HG03520 (cell line): ENCODE results near the gene KNTC1.
"Not testable (repeated sequence)": the region's sequence is repeated elsewhere in the genome, so short reads cannot be mapped to it uniquely, and the experiment has no call there.

Experiments
- ATAC-seq: cut with Tn5 transposase; IDR thresholded peaks from one replicate; pipeline ENCODE4 v1.9.1; 2021; ENCODE audit warnings: mild to moderate bottlenecking, moderate library complexity; ENCODE audit not compliant: unreplicated experiment

The KNTC1 gene

GRCh38 chr12:122506393-122506938 lies 20.6 kb upstream of the KNTC1 start:
- ATAC-seq, result no peak

GRCh38 chr12:122508163-122508562 lies 18.9 kb upstream of the KNTC1 start:
- no peak for ATAC-seq

- ATAC-seq, result not testable (repeated sequence)
Observed at GRCh38 chr12:122513028-122513427, 14.0 kb upstream of the KNTC1 start.

- ATAC-seq, result no peak
Observed at GRCh38 chr12:122513660-122514059, 13.4 kb upstream of the KNTC1 start.

GRCh38 chr12:122515275-122515674 lies 11.8 kb upstream of the KNTC1 start:
- no peak for ATAC-seq

- no peak for ATAC-seq
Observed at GRCh38 chr12:122516544-122517361, 10.3 kb upstream of the KNTC1 start.

- ATAC-seq, result no peak
Observed at GRCh38 chr12:122517877-122518276, 9.2 kb upstream of the KNTC1 start.

- ATAC-seq, result no peak
Observed at GRCh38 chr12:122518908-122519307, 8.1 kb upstream of the KNTC1 start.

- ATAC-seq, result no peak
Observed at GRCh38 chr12:122519418-122519817, 7.6 kb upstream of the KNTC1 start.

- ATAC-seq, result no peak
Observed at GRCh38 chr12:122520676-122521075, 6.4 kb upstream of the KNTC1 start.

GRCh38 chr12:122523280-122523679 lies 3.8 kb upstream of the KNTC1 start:
- no peak for ATAC-seq

GRCh38 chr12:122523846-122524718 lies 3.0 kb upstream of the KNTC1 start:
- ATAC-seq, result no peak

- no peak for ATAC-seq
Observed at GRCh38 chr12:122527478-122527944, 462 bp downstream of the KNTC1 start.

- ATAC-seq, result no peak
Observed at GRCh38 chr12:122528582-122528981, 1.5 kb downstream of the KNTC1 start.

- no peak for ATAC-seq
Observed at GRCh38 chr12:122528992-122529391, 1.9 kb downstream of the KNTC1 start.

- no peak for ATAC-seq
Observed at GRCh38 chr12:122533856-122534255, 6.8 kb downstream of the KNTC1 start.

- no peak for ATAC-seq
Observed at GRCh38 chr12:122537021-122537420, 10.0 kb downstream of the KNTC1 start.

GRCh38 chr12:122538496-122538895 lies 11.4 kb downstream of the KNTC1 start:
- no peak for ATAC-seq

GRCh38 chr12:122544537-122544936 lies 17.5 kb downstream of the KNTC1 start:
- ATAC-seq, result no peak

- no peak for ATAC-seq
Observed at GRCh38 chr12:122545855-122546254, 18.8 kb downstream of the KNTC1 start.

- ATAC-seq, result no peak
Observed at GRCh38 chr12:122547330-122547729, 20.3 kb downstream of the KNTC1 start.
